ENCODE measurements around the gene SERHL2.
"Not testable (repeated sequence)": the region's sequence is repeated elsewhere in the genome, so short reads cannot be mapped to it uniquely, and the experiment has no call there.

SERHL2 gene

GRCh38 chr22:42577141-42577540 lies 23.4 kb downstream of the SERHL2 start:
- not testable (repeated sequence) for H3K9me2 ChIP-seq (replicated peaks; ENCODE audit: insufficient read depth, low read length); H3F3A ChIP-seq (ENCODE audit: insufficient read depth); H3K9ac ChIP-seq (ENCODE audit: low read length); H3K4me2 ChIP-seq (ENCODE audit: low read depth, low read length, poor library complexity, severe bottlenecking); H3K9me3 ChIP-seq (ENCODE audit: insufficient read depth, low read length); H2AFZ ChIP-seq (ENCODE audit: low read depth, low read length, severe bottlenecking); H3K27me3 ChIP-seq (ENCODE audit: low read length); H3K27ac ChIP-seq (ENCODE audit: low read depth, low read length); H3K4me3 ChIP-seq (ENCODE audit: insufficient read depth, low read length, poor library complexity, severe bottlenecking); H3K36me3 ChIP-seq (ENCODE audit: low read length); H4K20me1 ChIP-seq (ENCODE audit: low read depth, low read length)
- H3K79me2 ChIP-seq (ENCODE audit: insufficient read depth, low read length): peaks cover 19% of the 10 kb centered on the region

GRCh38 chr22:42577623-42578240 lies 24.0 kb downstream of the SERHL2 start:
- 0 out of 2 replicates have a peak, but pooled peaks cover 6% of the 10 kb centered on the region for H3K36me3 ChIP-seq (ENCODE audit: low read length)
- H3K4me3 ChIP-seq (ENCODE audit: insufficient read depth, low read length, poor library complexity, severe bottlenecking): no peak overlapping the region
- no peak overlapping the region for H3K9ac ChIP-seq (ENCODE audit: low read length)
- H3K9me2 ChIP-seq (replicated peaks; ENCODE audit: insufficient read depth, low read length): no peaks in the 10 kb centered on the region
- peaks cover 19% of the 10 kb centered on the region for H3K79me2 ChIP-seq (ENCODE audit: insufficient read depth, low read length)
- H2AFZ ChIP-seq (ENCODE audit: low read depth, low read length, severe bottlenecking): no peak overlapping the region
- no peak overlapping the region for H3K4me2 ChIP-seq (ENCODE audit: low read depth, low read length, poor library complexity, severe bottlenecking)
- H4K20me1 ChIP-seq (ENCODE audit: low read depth, low read length): no peaks in the 10 kb centered on the region
- H3K27me3 ChIP-seq (ENCODE audit: low read length): no peaks in the 10 kb centered on the region
- peaks cover under 1% of the 10 kb centered on the region; the same call in 1 of the 2 replicates for H3F3A ChIP-seq (ENCODE audit: insufficient read depth)
- no peaks in the 10 kb centered on the region for H3K9me3 ChIP-seq (ENCODE audit: insufficient read depth, low read length)
- H3K27ac ChIP-seq (ENCODE audit: low read depth, low read length): no peak overlapping the region
- TF ChIP-seq EZH2phosphoT487 (conservative IDR thresholded peaks at IDR 0.05; ENCODE audit: low read length) (no peak), CTCF (IDR thresholded peaks at IDR 0.05; ENCODE audit: insufficient read depth, low read length, poor library complexity, severe bottlenecking) (no peak)

- not testable (repeated sequence) for H3K9me2 ChIP-seq (replicated peaks; ENCODE audit: insufficient read depth, low read length); H2AFZ ChIP-seq (ENCODE audit: low read depth, low read length, severe bottlenecking); H3K4me2 ChIP-seq (ENCODE audit: low read depth, low read length, poor library complexity, severe bottlenecking); H3K36me3 ChIP-seq (ENCODE audit: low read length); H4K20me1 ChIP-seq (ENCODE audit: low read depth, low read length); H3K9me3 ChIP-seq (ENCODE audit: insufficient read depth, low read length); H3K27me3 ChIP-seq (ENCODE audit: low read length); H3K4me3 ChIP-seq (ENCODE audit: insufficient read depth, low read length, poor library complexity, severe bottlenecking); H3K27ac ChIP-seq (ENCODE audit: low read depth, low read length); H3K9ac ChIP-seq (ENCODE audit: low read length)
- peaks cover 14% of the 10 kb centered on the region; the same call in 1 of the 2 replicates for H3F3A ChIP-seq (ENCODE audit: insufficient read depth)
- peaks cover 19% of the 10 kb centered on the region for H3K79me2 ChIP-seq (ENCODE audit: insufficient read depth, low read length)
These were observed 26.3 kb downstream of the SERHL2 start for GRCh38 chr22:42580040-42580439.

- H3K27me3 ChIP-seq (ENCODE audit: low read length); H3K9me2 ChIP-seq (replicated peaks; ENCODE audit: insufficient read depth, low read length); H3K9me3 ChIP-seq (ENCODE audit: insufficient read depth, low read length); H4K20me1 ChIP-seq (ENCODE audit: low read depth, low read length); H3K36me3 ChIP-seq (ENCODE audit: low read length): not testable (repeated sequence)
- Histone ChIP-seq H3K4me2 (ENCODE audit: low read depth, low read length, poor library complexity, severe bottlenecking) (peak overlapping the region; percentile 63), H2AFZ (ENCODE audit: low read depth, low read length, severe bottlenecking) (peak overlapping the region; percentile 48), H3K79me2 (ENCODE audit: insufficient read depth, low read length) (peaks cover 19% of the 10 kb centered on the region), H3K27ac (ENCODE audit: low read depth, low read length) (peak overlapping the region; percentile 74), H3K9ac (ENCODE audit: low read length) (peak overlapping the region; percentile 96), H3K4me3 (ENCODE audit: insufficient read depth, low read length, poor library complexity, severe bottlenecking) (peak overlapping the region; percentile 83), H3F3A (ENCODE audit: insufficient read depth) (peaks cover 14% of the 10 kb centered on the region; the same call in 1 of the 2 replicates)
These were observed 27.5 kb downstream of the SERHL2 start for GRCh38 chr22:42581194-42581761.

Measured in SU-DHL-6 (cell line).